Activated CD4-positive, CD25-positive, alpha-beta regulatory T cell (primary cell): ENCODE results near the gene FADS3.

Experiments
- DNase-seq, 4 experiments: peaks; one replicate each; lab custom pipeline; 2025; lab: John Stamatoyannopoulos, UW

The FADS3 gene, protein sequence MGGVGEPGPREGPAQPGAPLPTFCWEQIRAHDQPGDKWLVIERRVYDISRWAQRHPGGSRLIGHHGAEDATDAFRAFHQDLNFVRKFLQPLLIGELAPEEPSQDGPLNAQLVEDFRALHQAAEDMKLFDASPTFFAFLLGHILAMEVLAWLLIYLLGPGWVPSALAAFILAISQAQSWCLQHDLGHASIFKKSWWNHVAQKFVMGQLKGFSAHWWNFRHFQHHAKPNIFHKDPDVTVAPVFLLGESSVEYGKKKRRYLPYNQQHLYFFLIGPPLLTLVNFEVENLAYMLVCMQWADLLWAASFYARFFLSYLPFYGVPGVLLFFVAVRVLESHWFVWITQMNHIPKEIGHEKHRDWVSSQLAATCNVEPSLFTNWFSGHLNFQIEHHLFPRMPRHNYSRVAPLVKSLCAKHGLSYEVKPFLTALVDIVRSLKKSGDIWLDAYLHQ

DNA sequence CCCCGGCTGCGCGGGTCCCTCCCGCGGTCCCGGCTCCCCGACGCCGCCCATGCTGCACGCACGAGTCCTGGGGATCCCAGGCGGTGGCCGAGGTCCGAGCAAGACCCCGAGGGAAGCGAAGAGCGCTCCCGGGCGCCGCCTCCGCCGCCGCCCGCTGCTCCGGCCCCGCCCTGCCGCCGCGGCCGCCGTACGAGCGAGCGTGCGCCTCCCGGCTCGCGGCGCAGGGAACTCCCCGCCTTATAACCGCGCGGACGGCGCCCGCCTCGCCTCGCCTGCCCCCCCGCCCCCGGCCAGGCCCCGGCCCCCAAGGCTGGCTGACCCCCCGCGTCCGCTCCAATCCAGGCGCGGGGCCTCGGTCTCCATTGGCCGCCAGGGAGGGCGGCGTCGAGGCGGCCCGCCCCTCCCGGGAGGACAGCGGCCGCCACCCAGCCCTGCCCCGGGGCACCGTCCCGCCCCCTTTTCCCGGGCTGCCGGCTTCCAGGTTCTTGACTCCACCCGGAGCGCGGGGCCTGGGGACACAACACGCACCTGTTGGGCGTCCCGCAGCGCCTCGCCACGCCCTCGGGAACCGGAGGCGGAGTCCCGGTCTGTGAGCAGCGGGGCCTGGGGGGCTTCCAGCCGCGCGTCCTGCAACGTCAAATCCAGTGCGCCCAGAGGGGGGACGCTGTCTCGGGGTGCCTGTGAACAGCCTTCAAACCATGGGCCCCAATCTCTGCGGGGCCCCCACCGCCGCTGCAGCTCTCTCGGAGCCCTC, at the start of gene FADS3:
Gene FADS3 (minus strand): TSS at position 215 of the 754 bp plus-strand sequence. CDS start 164 bp downstream, at position 51.
- DNase-seq = peak in 2 of 4 experiments; percentile 18 to 36

DNA sequence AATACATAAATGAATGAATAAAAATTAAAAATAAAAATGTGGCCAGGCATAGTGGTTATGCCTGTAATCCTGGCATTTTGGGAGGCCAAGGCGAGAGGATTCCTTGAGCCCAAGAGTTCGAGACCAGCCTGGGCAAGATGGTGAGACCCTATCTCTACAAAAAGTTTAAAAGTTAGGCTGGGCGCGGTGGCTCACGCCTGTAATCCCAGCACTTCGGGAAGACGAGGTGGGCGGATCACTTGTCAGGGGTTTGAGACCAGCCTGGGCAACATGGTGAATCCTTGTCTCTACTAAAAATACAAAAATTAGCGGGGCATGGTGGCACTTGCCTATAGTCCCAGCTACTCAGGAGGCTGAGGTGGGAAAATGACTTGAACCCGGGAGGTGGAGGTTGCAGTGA, 49.1 kb upstream of the FADS3 start:
- no peak for DNase-seq

DNA sequence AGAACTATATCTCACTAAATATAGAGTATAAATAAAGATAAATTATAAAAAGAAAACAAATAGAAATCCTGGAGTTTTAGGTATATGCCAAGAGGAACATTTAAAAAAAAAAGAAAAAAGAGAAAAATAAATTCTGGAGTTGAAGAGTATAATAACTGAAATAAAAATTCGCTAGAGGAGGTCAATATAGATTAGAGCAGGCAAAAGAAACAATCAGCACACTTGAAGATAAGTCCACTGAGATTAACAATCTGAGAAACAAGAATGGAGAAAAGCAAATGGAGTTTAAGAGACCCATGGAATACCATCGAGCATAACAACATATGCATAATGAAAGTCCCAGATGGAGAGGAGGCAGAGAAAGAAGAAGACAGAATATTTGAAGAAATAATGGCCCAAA, 44.5 kb upstream of the FADS3 start:
- no peak for DNase-seq

DNA sequence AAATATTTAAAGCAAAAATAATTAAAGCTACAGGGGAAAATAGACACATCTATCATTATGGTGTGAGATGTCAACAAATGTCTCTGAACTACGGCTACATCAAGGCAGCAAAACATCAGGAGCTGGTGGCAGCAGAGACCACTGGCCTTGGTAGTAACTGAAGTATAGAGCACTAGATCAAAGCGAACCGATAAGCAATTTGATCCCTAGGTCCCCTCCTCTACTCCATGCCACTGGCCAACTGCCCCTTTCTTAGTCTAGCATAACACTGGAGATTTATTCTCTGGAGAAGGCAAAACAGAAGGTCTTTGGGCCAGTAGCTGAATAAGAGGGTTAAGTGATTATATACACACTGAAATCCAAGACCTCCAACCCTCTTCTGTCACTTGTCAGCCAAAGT, 39.6 kb upstream of the FADS3 start:
- no peak for DNase-seq

DNA sequence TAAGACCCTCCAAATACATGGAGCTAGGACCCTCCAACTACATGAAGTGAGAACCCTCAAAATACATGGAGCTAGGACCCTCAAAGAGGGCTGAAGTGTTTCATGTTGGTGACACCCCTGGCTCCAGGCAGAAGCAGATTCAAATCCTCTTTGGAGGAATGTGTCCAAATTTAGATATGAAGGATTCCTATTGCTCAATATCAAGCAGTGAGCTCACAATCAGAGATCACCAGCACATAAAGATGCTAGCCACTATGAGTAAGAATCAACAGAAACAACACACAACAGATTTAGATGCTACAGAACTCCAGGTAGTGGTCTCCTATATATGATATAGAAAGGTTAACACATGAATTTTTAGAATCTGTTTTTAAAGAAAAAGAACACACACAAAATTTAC, 37.3 kb upstream of the FADS3 start:
- no peak for DNase-seq

DNA sequence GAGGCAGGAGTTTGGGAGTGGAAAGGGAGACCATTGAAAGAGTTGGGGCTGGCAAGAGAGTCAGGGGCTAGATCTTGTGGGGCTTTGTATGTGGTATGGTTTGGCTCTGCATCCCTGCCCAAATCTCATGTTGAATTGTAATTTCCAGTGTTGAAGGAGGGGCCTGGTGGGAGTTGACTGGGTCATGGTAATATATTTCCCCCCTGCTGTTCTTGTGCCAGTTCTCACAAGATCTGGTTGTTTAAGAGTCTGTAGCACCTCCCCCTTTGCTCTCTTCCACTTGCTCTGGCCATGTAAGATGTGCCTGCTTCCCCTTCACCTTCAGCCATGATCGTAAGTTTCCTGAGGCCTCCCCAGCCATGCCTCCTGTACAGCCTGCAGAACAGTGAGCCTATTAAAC, 36.2 kb upstream of the FADS3 start:
- DNase-seq = no peak

DNA sequence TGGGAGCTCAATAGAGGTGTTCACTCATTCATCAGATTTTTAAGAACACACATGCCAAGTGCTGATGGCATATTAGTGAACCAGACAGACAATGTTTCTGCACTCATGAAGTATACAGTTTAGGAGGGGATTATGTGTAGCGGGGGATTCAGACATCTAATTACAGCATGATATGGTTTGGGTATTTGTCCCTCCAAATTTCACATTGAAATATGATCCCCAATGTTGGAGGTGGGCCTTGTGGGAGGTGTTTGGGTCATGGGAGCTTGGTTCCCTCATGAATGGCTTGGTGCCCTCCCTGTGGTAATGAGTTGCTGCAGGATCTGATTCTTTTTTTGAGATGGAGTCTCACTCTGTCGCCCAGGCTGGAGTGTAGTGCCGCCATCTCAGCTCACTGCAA, 34.9 kb upstream of the FADS3 start:
- DNase-seq = no peak

DNA sequence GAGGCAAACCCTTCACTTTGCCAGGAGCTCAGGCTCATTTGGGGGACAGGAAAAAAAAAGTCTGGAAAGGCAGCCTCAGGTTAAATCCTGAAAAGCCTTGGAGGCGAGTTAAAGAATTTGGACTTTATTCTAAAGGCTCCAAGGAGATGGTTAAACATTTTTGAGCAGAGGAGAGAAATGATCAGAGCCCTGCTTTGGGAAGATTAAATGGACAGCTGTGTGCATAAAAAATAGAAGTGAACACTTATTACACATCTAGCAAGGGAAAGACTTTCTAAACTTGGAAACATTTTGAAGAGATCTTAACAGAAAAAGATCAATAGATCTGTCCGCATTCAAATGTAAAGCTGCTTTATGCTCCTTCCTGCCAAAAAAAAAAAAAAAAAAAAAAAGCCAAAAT, 34.4 kb upstream of the FADS3 start:
- DNase-seq = no peak

DNA sequence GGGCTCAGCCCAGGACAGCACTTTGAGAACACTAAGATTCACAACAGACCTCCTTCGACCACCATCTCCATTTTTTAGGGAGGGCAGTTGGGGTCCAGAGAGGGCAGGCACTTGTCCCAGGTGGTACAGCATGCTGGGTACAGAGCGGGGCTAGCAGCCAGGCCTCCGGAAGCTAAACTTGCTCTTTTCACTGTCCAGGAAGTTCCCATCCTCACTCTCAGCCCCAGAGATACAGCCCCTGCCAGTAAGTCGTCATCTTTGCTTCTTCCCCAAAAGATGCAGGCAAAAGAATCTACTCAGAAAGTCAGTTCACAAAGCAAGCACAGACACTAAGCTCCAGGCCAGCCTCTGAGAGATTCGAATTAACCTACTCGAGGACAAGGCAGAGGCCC, 32.7 kb upstream of the FADS3 start:
- no peak for DNase-seq

DNA sequence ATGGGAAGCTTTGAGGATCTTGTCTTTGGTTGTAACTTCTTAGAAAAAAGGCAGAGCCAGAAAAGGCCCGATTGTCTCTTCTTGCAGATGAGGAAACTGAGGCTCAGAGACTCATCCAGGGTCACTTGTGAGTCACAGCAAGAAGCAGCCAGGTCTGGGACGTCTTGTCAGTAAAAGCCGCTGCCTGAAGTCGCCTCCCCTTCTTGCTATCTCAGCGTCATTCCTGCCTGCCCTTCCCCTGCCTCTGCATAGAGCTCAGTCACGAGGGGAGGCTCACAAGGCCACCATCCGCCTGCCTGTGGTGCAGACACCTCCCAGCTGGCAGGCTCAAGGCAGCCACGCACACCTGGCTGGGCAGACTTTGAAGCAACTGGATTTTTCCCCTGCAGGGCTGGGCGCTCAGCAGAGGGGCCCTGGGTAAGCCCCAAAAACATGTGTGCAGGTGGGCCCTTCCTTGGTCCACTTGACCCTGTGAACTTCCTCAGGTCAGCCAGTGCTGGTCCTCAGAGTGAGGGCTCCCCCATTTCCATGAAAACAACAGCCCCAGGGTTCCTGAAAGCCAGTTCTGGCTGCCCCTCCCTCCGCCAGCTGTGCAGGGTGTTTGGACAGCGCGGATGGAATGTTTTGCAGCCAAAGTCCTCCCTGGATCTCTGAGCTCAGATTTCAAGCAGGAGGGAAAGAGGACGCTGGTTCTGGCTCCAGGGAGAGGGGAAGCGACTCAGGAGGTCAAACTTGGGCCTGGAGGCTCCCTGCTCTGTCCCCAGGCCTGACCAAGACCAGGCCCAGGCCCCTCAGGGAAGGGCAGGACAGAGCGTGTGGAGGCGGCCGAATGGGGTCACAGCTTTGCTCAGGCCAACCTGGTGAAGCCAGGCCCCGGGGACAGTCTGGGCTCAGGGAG, 32.1 kb upstream of the FADS3 start:
- DNase-seq = no peak

DNA sequence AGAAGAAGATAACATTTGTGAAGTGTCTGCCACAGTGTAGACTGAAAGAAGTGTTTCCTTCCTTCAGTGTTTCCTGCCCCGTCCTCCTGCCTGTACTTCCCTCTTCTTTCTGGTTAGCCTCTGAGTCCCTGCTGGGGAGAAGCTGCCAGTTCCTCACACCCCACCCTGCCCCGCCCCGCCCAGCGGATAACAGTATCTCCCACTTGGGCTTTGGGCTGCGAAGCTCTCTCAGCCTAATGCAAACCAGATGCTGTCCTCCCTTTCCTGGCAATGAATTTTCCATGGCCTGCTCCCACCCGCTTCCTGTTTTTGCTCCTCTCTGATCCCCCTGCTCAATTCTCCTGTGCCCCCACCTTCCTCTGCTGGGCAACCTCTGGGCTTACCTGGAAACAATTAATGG, 31.2 kb upstream of the FADS3 start:
- DNase-seq = no peak

DNA sequence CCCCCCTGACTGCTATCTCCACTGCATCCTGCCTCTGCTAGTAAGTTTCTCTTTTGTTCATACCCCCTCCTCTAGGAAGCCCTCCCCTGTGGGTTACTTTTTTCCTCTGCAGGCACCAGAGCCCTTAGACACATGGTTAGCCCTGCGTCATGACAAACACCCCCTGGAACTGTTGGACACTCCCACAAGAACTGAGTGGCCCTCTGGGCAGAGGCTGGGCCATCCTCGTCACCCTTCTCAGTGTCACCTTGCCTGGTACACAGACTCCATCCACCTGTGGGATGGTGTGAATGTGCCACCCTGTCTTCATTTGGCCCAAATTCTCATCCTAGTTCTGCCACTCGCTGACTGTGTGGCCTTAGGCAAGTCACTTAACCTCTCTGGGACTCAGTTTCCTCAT, 30.1 kb upstream of the FADS3 start:
- no peak for DNase-seq

DNA sequence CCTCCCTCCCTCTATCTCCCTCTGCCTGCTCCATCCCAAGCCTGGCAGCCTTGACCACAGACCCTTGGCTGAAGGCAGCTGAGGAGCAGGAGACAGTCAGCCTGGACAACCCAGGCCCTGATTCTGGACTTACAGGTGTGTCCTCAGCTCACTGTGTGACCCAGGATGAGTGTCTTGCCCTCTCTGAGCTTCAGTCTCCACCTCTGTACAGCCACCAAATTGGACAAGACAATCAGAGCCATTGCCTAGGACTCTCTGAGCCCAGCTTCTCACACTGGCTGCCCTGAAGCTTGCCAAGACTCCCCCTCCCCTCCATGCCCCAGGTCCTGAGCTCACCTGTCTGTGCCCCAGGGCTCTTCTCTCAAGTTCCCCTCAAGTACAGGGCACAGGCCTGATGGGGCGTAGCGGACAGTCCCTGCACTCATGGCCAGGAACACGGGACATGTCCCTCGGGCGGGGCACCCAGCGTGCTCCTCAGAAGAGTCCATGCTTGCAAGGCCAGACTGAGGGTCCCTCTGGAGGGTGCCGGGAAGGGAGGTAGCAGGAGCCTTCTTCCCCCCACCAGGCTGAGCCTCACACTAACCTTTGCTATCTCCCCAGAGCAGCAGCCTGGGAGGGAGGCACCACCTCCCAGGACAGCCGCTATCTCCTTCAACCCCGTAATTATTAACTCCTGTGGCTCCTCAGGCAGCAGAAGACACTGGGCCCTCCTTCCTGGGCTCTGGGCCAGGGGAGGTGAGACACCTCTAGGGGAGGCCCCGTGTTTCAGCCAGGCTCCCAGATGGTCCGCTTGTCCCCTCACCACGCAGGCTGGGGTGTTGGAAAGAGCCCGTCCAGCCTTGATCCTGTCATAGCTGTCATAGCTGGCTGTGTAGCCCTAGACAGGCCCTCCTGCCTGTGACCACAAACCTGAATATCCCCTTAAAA, 28.6 kb upstream of the FADS3 start:
- no peak for DNase-seq

DNA sequence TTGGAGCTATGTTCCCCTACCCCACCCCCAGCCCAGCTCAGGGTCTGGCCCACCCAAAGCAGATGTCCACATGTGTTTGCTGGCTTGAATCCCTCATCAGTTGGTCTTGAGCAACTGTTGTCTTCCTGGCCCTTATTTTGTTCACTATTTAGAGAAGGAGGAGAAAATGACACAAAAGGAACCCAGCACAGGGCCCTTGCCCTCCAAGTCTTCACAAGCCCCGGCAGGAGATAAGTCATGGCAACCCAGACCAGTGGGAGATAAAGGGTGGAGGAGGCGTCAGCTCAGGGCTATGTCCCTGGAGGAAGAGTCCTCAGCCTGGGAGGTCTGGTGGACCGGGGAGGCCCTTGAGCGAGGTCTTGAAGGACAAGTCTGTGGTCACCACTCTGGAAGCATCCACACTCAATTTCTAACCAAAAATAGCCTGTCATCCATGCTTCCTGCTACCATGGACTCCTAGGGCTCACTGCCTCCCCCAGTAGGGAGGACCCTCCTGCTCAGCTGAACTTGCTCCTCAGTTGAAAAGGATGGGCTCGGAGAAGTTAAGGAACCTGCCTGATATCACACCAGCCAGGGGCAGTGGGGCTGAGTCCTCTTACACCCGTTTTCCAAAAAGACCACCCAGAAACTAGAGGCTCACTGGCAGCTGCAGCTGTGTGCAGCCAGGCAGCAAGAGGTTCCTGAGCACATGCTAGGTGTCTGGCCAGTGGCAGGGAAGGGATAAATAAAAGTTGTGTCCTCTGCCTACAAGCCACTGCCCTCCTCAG, 27.8 kb upstream of the FADS3 start:
- no peak for DNase-seq

DNA sequence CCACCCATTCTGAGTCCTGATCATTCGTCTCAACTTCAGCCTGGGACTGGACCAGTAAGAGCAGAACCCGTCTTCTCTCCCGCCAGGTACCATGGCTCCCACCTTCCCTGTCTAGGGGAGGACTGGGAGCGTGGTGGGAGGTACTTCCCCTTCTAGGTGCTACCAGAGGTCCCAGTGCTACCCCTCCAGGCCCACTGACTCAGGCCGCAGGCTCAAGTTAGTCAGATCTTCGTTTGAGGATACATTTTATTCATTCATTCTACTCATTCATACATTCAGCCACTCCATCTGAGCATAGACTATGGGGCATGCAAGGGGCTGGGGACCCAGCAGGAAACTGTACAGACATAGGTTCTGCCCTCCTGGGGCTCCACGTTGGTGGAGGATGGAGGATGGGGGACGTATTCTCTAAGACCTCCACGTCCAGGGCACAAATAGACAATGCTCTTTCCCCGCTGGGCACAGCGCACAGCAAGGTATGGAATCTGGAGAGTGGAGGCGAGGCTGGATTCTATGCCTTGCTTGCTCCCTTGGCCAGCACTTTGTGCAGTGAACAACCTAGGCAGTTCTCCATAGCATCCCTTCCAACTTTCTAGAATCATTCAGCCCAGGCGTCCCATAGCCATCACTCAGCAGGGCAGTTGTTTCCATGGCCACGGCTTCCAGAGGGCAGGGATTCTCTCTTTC, 27.0 kb upstream of the FADS3 start:
- no peak for DNase-seq

DNA sequence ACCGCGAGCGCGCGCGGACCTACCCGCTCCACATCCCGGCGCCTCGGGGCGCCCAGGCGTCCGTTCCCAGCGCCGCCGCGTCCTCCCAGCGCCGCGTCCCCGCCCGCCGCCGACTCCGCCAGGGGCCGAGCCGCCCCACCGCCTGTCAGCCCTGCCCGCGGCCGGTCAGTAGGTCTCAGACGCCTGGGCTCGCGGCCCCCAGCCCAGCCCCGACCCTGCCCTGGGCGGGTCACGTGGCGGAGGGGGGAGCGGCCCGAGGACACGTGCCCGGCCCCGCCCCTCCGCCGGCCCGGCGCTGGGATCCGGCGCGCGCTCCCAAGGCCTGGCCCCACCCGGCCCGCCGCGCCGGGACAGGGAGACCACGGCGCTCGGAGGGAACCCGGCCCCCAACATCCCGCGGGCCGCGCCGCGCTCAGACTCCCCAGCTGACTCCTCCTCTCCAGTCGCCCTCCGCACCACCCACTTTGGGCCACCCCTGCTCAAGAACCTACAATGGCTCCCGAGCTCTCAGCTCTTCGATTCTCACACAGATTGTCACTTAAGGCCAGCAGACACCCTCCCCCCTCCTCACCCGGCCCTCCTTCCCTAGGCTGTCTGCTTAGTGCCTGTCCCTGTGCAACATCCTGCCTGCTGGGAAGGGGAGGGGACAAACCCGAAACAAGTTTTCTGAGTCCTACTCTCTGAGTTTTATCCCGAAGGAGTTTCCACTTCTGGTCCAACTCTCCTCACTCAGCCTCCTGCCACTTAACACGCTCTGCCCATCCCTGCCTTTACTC, 26.2 kb upstream of the FADS3 start, which contains the start of gene RAB3IL1:
Gene RAB3IL1 (minus strand): TSS at position 233 of the 776 bp plus-strand sequence. CDS start 199 bp downstream, at position 34.
- no peak for DNase-seq

DNA sequence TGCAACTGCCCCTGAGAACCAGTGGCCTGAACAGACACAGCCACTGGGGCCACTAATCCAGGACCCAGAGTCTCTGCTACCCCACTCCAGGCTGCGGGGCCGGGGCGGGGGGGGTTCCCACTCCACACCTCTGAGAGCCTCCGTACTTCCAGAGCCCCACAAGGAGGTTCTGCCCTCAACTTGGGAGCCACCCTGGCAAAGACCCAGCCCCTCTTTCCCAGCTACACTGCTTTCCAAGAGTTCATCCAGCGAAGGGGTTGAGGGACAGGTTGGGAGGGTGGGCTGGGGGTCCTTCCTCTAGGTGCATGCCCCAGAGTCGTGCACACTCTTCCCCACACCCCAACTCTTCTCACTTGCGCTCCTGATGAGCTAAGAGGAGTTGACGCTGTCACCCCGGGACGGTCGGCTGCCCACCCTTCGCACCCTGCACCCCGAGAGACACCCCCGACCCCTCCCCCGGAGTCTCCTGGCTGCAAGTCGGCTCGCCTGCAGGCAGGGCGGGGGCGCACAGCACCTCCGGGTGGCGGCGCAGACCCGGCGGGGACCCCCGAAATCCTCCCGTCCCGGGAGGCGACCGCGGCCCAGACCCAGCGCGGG, 25.5 kb upstream of the FADS3 start:
- DNase-seq = no peak

DNA sequence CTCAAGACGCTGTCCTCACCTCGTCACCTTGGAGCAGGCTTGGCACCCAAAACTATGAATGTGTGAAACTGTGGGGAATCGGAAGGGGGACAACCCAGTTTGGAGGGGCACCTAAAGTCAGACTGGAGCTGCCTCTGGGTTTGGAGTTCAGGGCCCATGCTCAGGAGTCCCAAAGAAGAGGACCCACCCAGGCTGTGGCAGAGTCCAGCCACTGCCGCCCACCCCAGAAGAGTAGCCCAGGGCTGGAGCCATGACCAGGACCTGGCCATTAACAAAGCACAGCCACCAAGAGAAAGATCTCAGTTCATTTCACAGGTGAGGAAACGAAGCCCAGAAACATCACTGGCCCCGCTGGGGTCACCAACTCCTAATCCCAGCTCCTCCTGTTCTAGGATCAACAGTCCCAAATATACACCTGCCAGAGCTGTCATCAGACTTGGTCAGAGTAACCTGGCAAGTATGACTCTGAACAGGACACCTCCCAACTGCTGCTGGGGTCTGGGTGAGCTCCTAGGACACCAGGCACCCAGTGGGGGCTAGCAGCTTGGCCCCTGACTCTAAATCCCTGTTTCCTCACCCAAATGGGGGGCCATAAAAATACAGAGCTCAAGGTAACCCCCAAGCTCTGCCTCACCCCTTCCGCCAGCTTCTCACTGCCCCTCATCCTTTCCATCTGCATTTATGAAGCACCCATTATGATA, 23.3 kb upstream of the FADS3 start:
- no peak for DNase-seq
